K562 (cell line): Measurements from ENCODE around the gene PACRG.

Experiments
- CBX8 ChIP-seq: fragments of 200-600 bp; sonication (generic); IDR thresholded peaks from 2 replicates; pipeline ENCODE4 v1.6.1; 2012; ENCODE audit warnings: borderline replicate concordance, mixed run types, low read depth, mild to moderate bottlenecking, moderate library complexity, mixed read lengths, low read length, control low read depth, inconsistent platforms; ENCODE audit not compliant: poor library complexity, severe bottlenecking; ENCODE audit errors: extremely low read depth
- EGR1 ChIP-seq: fragments of 450-650 bp; conservative IDR thresholded peaks from 2 replicates; pipeline ENCODE4 v1.6.1; 2017; ENCODE audit warnings: mild to moderate bottlenecking
- LARP7 ChIP-seq: fragments of 450-650 bp; IDR thresholded peaks from 2 replicates; pipeline ENCODE4 v1.6.1; 2016
- POLR2AphosphoS2 ChIP-seq: IDR thresholded peaks from 2 replicates; pipeline ENCODE4 v1.6.1; 2012; ENCODE audit warnings: low read length, improper control_type of control experiment
- TARDBP ChIP-seq: fragments of 450-650 bp; IDR thresholded peaks from 2 replicates; pipeline ENCODE4 v1.6.1; 2016
- ZKSCAN1 ChIP-seq: fragments of 150-350 bp; IDR thresholded peaks from 2 replicates; pipeline ENCODE4 v1.6.1; 2016; ENCODE audit warnings: low read depth, low read length
- TF ChIP-seq, protein P1 (sequence below): fragments of 450-650 bp; formaldehyde crosslinking; IDR thresholded peaks from 2 replicates; pipeline ENCODE4 v1.4.0; 2022; ENCODE audit warnings: missing genetic modification characterization
- TF ChIP-seq, protein P2 (sequence below), 3 experiments: IDR thresholded peaks in 2 of 3; conservative IDR thresholded peaks in 1 of 3; 2 replicates each; pipeline ENCODE4 v1.5.1; 2011 to 2012; ENCODE audit warnings: low read length in 3 of 3, mild to moderate bottlenecking in 3 of 3, control low read depth in 2 of 3, improper control_type of control experiment in 1 of 3, inconsistent platforms in 1 of 3, low read depth in 1 of 3, mixed read lengths in 1 of 3, moderate library complexity in 1 of 3; ENCODE audit not compliant: insufficient read depth in 2 of 3
- TF ChIP-seq, protein P3 (sequence below): sonication (generic); formaldehyde crosslinking; IDR thresholded peaks from 2 replicates; pipeline ENCODE4 v1.8.0; 2022; ENCODE audit warnings: mild to moderate bottlenecking, missing genetic modification reagents

DNA sequence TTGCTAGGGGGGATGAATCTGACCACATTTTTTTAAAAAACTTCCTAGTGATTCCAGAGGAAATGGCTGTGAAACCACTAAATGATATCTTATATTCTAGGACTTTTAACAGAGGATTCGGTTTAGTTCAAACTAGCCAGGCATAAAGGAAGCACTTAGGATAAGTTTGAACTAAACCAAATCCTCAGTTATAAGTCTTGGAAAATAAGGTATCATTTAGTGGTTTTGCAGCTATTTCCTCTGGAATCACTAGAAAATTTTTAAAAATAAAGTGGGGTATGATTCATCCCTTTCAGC, 358.8 kb downstream of the PACRG start:
- TF ChIP-seq EGR1 (no peak), CBX8 (no peak), TARDBP (no peak), ZKSCAN1 (no peak), LARP7 (no peak), POLR2AphosphoS2 (no peak)
- TF ChIP-seq, protein P1, sequence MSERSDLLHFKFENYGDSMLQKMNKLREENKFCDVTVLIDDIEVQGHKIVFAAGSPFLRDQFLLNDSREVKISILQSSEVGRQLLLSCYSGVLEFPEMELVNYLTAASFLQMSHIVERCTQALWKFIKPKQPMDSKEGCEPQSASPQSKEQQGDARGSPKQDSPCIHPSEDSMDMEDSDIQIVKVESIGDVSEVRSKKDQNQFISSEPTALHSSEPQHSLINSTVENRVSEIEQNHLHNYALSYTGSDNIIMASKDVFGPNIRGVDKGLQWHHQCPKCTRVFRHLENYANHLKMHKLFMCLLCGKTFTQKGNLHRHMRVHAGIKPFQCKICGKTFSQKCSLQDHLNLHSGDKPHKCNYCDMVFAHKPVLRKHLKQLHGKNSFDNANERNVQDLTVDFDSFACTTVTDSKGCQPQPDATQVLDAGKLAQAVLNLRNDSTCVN (CRISPR knock-in tag) = no peak
- TF ChIP-seq, protein P2, sequence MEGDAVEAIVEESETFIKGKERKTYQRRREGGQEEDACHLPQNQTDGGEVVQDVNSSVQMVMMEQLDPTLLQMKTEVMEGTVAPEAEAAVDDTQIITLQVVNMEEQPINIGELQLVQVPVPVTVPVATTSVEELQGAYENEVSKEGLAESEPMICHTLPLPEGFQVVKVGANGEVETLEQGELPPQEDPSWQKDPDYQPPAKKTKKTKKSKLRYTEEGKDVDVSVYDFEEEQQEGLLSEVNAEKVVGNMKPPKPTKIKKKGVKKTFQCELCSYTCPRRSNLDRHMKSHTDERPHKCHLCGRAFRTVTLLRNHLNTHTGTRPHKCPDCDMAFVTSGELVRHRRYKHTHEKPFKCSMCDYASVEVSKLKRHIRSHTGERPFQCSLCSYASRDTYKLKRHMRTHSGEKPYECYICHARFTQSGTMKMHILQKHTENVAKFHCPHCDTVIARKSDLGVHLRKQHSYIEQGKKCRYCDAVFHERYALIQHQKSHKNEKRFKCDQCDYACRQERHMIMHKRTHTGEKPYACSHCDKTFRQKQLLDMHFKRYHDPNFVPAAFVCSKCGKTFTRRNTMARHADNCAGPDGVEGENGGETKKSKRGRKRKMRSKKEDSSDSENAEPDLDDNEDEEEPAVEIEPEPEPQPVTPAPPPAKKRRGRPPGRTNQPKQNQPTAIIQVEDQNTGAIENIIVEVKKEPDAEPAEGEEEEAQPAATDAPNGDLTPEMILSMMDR (IDR thresholded peaks at IDR 0.05 in 2 of 3, conservative IDR thresholded peaks at IDR 0.05 in 1 of 3; ENCODE audit: insufficient read depth in 2 of 3, low read depth in 1 of 3, low read length in 3 of 3) = no peak
- TF ChIP-seq, protein P3, sequence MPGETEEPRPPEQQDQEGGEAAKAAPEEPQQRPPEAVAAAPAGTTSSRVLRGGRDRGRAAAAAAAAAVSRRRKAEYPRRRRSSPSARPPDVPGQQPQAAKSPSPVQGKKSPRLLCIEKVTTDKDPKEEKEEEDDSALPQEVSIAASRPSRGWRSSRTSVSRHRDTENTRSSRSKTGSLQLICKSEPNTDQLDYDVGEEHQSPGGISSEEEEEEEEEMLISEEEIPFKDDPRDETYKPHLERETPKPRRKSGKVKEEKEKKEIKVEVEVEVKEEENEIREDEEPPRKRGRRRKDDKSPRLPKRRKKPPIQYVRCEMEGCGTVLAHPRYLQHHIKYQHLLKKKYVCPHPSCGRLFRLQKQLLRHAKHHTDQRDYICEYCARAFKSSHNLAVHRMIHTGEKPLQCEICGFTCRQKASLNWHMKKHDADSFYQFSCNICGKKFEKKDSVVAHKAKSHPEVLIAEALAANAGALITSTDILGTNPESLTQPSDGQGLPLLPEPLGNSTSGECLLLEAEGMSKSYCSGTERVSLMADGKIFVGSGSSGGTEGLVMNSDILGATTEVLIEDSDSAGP = no peak
